NCI-H446 treated with DMSO at 0.1 percent for 48 hours (cell line): ENCODE measurements around the gene SESN2.

Experiments used
- DNase-seq: peaks from one replicate; lab custom pipeline; 2025; lab: John Stamatoyannopoulos, UW

Gene SESN2

GRCh38 chr1:28259252-28259933 lies at the start of gene SESN2:
Gene SESN2, plus strand, starts transcription at chr1:28259518. Its CDS starts 330 bp downstream, at chr1:28259848.
- peak; percentile 94 for DNase-seq

- no peak for DNase-seq
Observed at GRCh38 chr1:28209700-28210099, 49.6 kb upstream of the SESN2 start.

GRCh38 chr1:28213315-28213714 lies 46.0 kb upstream of the SESN2 start:
- DNase-seq, result no peak

- DNase-seq, result no peak
Observed at GRCh38 chr1:28229089-28229488, 30.2 kb upstream of the SESN2 start.

GRCh38 chr1:28229996-28230395 lies 29.3 kb upstream of the SESN2 start:
- no peak for DNase-seq

- DNase-seq, result peak; percentile 70
Observed at GRCh38 chr1:28232558-28233263, 26.6 kb upstream of the SESN2 start, which contains the start of gene DNAJC8. Gene DNAJC8, minus strand, starts transcription at chr1:28233029. Its CDS starts 31 bp downstream, at chr1:28232998.

- no peak for DNase-seq
Observed at GRCh38 chr1:28233264-28233606, 26.1 kb upstream of the SESN2 start.

- DNase-seq, result peak; percentile 98
Observed at GRCh38 chr1:28235755-28236655, 23.3 kb upstream of the SESN2 start, which contains the start of gene ATP5IF1. Gene ATP5IF1, plus strand, starts transcription at chr1:28236124. Its CDS starts 60 bp downstream, at chr1:28236184.

GRCh38 chr1:28236656-28237322 lies 22.5 kb upstream of the SESN2 start:
- no peak for DNase-seq

GRCh38 chr1:28239004-28239403 lies 20.3 kb upstream of the SESN2 start:
- DNase-seq, result no peak

GRCh38 chr1:28240024-28240423 lies 19.3 kb upstream of the SESN2 start:
- no peak for DNase-seq

- DNase-seq, result no peak
Observed at GRCh38 chr1:28241638-28242241, 17.6 kb upstream of the SESN2 start.

- DNase-seq, result no peak
Observed at GRCh38 chr1:28243685-28244311, 15.5 kb upstream of the SESN2 start.

GRCh38 chr1:28244549-28245251 lies 14.6 kb upstream of the SESN2 start:
- no peak for DNase-seq

GRCh38 chr1:28246427-28246832 lies 12.9 kb upstream of the SESN2 start:
- DNase-seq, result no peak

GRCh38 chr1:28247612-28248272 lies 11.6 kb upstream of the SESN2 start:
- DNase-seq, result no peak

GRCh38 chr1:28248273-28249012 lies 10.9 kb upstream of the SESN2 start:
- DNase-seq, result peak; percentile 45

- no peak for DNase-seq
Observed at GRCh38 chr1:28249013-28249865, 10.1 kb upstream of the SESN2 start.
